ENCODE measurements around the gene ZNF687. TPM values are rescaled to one million over a fixed set of nuclear protein-coding genes. Genes with fewer than 3 reads are reported as not detected.

The ZNF687 gene
- total RNA-seq, 1 experiment from 2014 or later: 56.8 TPM

DNA sequence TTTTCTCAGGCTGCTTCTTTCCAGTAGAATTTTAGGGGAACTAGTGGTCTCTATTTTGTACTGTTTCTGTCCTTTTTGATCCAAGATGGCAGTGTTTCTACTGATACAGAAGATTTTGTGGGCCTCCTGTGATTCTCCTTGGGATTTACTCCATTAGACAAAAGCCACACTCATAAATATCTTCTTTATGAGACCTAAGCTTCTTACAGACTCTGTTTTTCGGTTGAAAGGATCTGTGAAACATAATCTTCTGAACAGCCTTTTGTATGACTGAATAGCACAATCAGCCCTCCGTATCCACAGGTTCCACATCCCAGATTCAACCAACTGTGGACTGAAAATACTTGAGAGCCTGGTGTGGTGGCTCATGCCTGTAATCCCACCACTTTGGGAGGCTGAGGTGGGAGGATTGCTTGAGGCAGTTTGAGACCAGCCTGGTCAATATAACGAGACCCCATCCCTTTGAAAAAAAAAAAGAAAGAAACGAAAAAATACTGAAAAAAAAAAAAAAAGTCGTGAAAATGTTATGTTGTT is 38.3 kb upstream of the ZNF687 start (continued):
- TF ChIP-seq E2F4 (CRISPR knock-in tag; IDR thresholded peaks at IDR 0.05; ENCODE audit: borderline replicate concordance, low read depth) (no peak), RELA (CRISPR knock-in tag; IDR thresholded peaks at IDR 0.05; ENCODE audit: borderline replicate concordance) (no peak), NR1H2 (CRISPR knock-in tag; IDR thresholded peaks at IDR 0.05) (no peak), MLX (CRISPR knock-in tag; IDR thresholded peaks at IDR 0.05) (no peak), TP53 (CRISPR knock-in tag; IDR thresholded peaks at IDR 0.05) (no peak)
- TF ChIP-seq, protein P1, sequence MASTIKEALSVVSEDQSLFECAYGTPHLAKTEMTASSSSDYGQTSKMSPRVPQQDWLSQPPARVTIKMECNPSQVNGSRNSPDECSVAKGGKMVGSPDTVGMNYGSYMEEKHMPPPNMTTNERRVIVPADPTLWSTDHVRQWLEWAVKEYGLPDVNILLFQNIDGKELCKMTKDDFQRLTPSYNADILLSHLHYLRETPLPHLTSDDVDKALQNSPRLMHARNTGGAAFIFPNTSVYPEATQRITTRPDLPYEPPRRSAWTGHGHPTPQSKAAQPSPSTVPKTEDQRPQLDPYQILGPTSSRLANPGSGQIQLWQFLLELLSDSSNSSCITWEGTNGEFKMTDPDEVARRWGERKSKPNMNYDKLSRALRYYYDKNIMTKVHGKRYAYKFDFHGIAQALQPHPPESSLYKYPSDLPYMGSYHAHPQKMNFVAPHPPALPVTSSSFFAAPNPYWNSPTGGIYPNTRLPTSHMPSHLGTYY (CRISPR knock-in tag; IDR thresholded peaks at IDR 0.05): no peak

DNA sequence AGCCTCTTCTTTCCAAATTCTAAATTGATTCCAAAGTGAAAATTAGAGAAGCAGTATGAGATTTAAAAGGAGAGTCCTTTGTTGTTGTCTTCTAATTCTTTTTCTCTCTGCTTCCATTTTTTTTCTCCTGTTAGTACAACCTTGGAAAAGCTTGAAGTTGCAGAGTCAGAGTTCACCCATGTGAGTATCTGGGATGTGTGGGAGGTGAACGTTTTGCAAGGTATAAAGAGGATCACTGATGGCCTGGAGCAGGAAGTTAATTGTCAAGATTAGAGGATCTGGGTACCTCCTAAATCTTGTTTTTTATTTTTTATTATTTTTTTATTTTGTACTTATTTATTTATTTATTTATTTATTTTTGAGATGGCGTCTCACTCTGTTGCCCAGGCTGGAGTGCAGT is 35.3 kb upstream of the ZNF687 start:
- H3K4me1 Mint-ChIP-seq: no peaks in the 10 kb centered on the region
- POLR2A ChIA-PET: no interaction called here

More for the DNA sequence above, 35.3 kb upstream of the ZNF687 start:
- no peak overlapping the region for H3K27ac Mint-ChIP-seq
- no peaks in the 10 kb centered on the region for H3K27me3 Mint-ChIP-seq (ENCODE audit: low read depth)
- peaks cover 73% of the 10 kb centered on the region for H3K36me3 Mint-ChIP-seq
- no peaks in the 10 kb centered on the region for H3K9me3 Mint-ChIP-seq
- no peak for ATAC-seq
- DNase-seq (ENCODE audit: low spot score): no peak
- TF ChIP-seq STAT6 (CRISPR knock-in tag; conservative IDR thresholded peaks at IDR 0.05; ENCODE audit: low read depth) (no peak), SOX15 (CRISPR knock-in tag; IDR thresholded peaks at IDR 0.05) (no peak), ATF6 (CRISPR knock-in tag; IDR thresholded peaks at IDR 0.05) (no peak), CREB1 (CRISPR knock-in tag; IDR thresholded peaks at IDR 0.05) (no peak)
- CTCF ChIA-PET: no interaction called here
- no peak overlapping the region for H3K4me3 Mint-ChIP-seq
